Embryonic facial prominence (tissue), 1 donor: ENCODE measurements around the gene P2RY2.

ENCODE experiments used
- DNase-seq: peaks from one replicate; pipeline ENCODE4 v3.0.0-alpha.2; 2016; ENCODE audit errors: extremely low spot score

Gene P2RY2

DNA sequence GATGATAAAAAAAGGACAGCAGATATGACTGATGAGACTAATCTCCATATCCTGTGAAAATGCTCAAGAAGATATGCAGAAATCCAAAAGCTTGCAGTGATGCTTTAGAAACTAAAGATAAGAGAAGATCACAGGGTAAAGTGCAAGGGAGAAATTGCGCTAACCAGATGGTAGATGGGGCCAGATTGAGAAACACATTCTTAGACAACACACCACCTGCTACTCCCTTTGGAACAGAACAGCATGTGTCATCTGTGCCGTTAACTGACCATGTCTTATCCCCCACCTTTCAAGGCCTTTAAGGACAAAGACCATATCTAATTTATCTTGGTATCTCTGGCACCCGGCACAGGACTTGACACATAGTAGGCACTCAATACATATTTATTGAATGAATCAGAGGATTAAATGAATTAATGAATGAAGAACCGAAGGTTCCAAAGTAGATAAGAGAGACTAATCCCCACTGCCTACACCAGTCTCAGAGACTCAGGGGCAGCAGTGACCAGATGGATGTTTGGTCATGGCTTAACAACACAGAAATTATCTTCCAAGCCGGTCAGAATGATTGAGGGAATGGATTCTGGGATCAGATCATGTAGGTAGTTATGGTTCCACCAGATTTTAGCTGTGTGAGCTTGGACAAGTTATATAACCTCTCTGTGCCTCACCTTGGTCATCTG, 12.3 kb upstream of the P2RY2 start:
- DNase-seq, result no peak

GRCh38 chr11:73206801-73207200, 11.3 kb upstream of the P2RY2 start:
- DNase-seq, result no peak

- DNase-seq, result no peak
Measured at GRCh38 chr11:73209892-73210291, 8.2 kb upstream of the P2RY2 start.

GRCh38 chr11:73210916-73211667, 7.0 kb upstream of the P2RY2 start:
- DNase-seq, result no peak

GRCh38 chr11:73213196-73214143, 4.6 kb upstream of the P2RY2 start:
- no peak for DNase-seq

- no peak for DNase-seq
Measured at GRCh38 chr11:73215191-73216134, 2.6 kb upstream of the P2RY2 start.

DNA sequence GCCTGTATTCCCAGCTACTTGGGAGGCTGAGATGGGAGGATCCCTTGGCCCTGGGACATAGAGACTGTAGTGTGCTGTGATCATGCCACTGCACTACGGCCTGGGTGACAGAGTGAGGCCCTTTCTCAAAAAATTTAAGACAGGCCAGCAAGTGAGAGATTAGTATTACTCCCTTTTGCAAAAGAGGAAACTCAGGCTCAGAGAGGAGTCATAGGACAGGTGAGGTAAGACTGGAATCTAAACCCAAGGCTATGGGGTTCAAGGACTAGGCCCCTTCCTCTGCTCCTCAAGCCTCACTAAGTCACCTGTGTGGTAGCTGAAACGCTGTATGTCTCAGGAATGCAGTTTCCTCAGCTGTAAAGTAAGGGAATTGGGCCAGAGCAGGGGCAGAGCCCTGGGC, 1.6 kb upstream of the P2RY2 start:
- DNase-seq, result no peak

GRCh38 chr11:73217131-73217809, 811 bp upstream of the P2RY2 start:
- no peak for DNase-seq

DNA sequence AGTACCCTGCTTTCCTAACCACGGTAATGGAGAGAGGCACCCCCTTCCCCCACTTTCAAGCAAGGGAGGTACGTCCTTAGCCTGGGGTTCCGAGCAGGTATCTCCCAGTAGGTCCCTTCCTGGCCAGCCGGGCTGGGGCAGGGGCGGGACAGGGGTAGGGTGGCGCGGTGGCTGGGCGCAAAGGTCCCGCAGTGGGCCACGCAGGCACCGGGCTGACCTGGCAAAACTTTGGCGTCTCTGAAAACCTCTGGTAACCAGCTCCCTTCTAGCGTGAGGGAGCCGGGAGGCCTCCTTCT, 323 bp upstream of the P2RY2 start:
- DNase-seq, result no peak

DNA sequence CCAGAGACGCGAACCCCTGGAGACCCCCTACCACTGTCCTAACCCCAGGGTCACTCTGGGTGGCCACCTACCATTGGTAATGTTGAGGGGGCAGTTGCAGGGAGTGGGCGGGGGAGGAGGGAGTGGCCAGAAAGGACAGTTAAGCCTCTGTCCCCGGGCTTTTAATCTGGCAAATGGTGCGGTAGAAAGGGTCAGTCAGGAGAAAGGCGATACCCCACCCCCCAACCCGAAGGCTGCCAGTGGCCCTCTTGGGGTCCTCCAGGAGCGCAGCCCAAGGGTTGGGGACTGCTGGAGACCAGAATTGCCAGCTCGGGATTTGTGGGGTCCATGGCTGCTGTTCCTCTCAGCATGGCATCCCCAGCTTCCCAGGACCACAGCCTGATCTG, 742 bp downstream of the P2RY2 start:
- no peak for DNase-seq

- no peak for DNase-seq
Measured at GRCh38 chr11:73219396-73220285, 1.6 kb downstream of the P2RY2 start.

DNA sequence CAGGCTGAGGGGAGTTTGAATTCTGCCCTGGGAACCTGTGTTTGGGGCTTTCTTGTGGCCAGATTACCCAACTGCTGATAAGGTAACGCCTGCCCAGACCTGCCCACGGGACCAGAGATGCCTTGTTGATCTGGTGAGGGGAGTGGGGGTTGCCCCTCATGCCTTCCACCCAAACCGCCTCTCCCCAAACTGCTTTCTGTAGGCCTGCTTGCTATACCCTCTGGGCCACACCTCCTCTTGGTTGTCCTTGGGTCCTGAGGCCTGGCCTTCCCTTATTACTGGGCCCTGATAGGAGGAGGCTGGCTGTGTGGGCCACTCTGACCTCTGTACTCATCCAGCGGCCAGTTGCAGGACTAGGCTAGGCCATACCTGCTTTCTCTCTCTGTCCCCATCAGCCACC, 3.4 kb downstream of the P2RY2 start:
- DNase-seq, result no peak

GRCh38 chr11:73221996-73222395, 3.9 kb downstream of the P2RY2 start:
- no peak for DNase-seq

- DNase-seq, result no peak
Measured at GRCh38 chr11:73223998-73224730, 6.1 kb downstream of the P2RY2 start.

- no peak for DNase-seq
Measured at GRCh38 chr11:73225001-73225686, 7.1 kb downstream of the P2RY2 start.

DNA sequence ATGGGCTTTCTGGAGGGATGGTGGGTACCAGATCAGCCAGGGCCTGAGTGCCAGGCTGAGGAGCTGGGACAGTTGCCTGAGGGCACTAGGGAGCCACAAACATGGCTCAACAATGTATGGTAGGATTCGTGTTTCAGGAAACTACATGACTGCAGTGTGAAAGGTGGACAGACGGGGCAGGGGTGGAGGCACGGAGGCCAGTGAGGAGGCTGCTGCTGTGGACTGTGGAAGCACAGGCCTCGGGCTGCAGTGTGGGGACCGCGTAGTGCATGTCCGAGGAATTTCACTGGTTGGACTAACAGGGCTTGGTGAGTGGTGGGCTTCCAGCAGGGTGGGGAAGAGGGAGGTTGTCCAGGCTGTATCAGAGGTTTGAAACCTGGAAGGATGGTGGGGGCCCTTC, 7.8 kb downstream of the P2RY2 start:
- no peak for DNase-seq

GRCh38 chr11:73226297-73227006, 8.4 kb downstream of the P2RY2 start:
- DNase-seq, result no peak
